ENCODE measurements around the gene PSMD13.
"Not testable (repeated sequence)": the region's sequence is repeated elsewhere in the genome, so short reads cannot be mapped to it uniquely, and the experiment has no call there.

PSMD13 gene

GRCh38 chr11:252666-253065, 15.9 kb downstream of the PSMD13 start:
- DNase-seq = no peak

GRCh38 chr11:253160-253885, 16.5 kb downstream of the PSMD13 start:
- DNase-seq = no peak

GRCh38 chr11:253886-254270, 17.1 kb downstream of the PSMD13 start:
- DNase-seq = no peak

- DNase-seq = no peak
These were observed 18.4 kb downstream of the PSMD13 start for GRCh38 chr11:255176-255575.

GRCh38 chr11:255816-256215, 19.0 kb downstream of the PSMD13 start:
- no peak for DNase-seq

- no peak for DNase-seq
These were observed 20.4 kb downstream of the PSMD13 start for GRCh38 chr11:256952-257737.

GRCh38 chr11:257766-258493, 21.2 kb downstream of the PSMD13 start:
- DNase-seq = no peak

- no peak for DNase-seq
These were observed 22.6 kb downstream of the PSMD13 start for GRCh38 chr11:259413-259812.

- DNase-seq = no peak
These were observed 24.8 kb downstream of the PSMD13 start for GRCh38 chr11:261624-262023.

- no peak for DNase-seq
These were observed 30.1 kb downstream of the PSMD13 start for GRCh38 chr11:266676-267439.

GRCh38 chr11:267491-267994, 30.8 kb downstream of the PSMD13 start:
- no peak for DNase-seq

GRCh38 chr11:268716-269145, 32.0 kb downstream of the PSMD13 start:
- DNase-seq = not testable (repeated sequence)

GRCh38 chr11:269146-269890, 32.5 kb downstream of the PSMD13 start:
- no peak for DNase-seq

- DNase-seq = no peak
These were observed 33.9 kb downstream of the PSMD13 start for GRCh38 chr11:270451-271318.

GRCh38 chr11:271319-271715, 34.5 kb downstream of the PSMD13 start:
- no peak for DNase-seq

- no peak for DNase-seq
These were observed 35.6 kb downstream of the PSMD13 start for GRCh38 chr11:272195-272930.

GRCh38 chr11:272931-273198, 36.1 kb downstream of the PSMD13 start:
- no peak for DNase-seq

- no peak for DNase-seq
These were observed 39.4 kb downstream of the PSMD13 start for GRCh38 chr11:276219-276618.

GRCh38 chr11:278001-278951, 41.5 kb downstream of the PSMD13 start, which contains the start of gene NLRP6:
TSS of gene NLRP6 (plus strand) at chr11:278407. CDS start at chr11:278570, 163 bp downstream.
- no peak for DNase-seq

All from DMS 273 treated with DMSO at 0.1 percent for 48 hours (cell line).